Stimulated activated CD4-positive, alpha-beta T cell treated with anti-CD3 and anti-CD28 coated beads, Interleukin-4, amount 100 ng/mL, for 48 hours (primary cell): ENCODE results near the gene MGAT5.

Source experiments
- DNase-seq, 2 donors: peaks; one replicate each; pipeline ENCODE4 v3.0.0-alpha.2; 2020; ENCODE audit warnings: low read depth in 2 of 2

MGAT5 gene

DNA sequence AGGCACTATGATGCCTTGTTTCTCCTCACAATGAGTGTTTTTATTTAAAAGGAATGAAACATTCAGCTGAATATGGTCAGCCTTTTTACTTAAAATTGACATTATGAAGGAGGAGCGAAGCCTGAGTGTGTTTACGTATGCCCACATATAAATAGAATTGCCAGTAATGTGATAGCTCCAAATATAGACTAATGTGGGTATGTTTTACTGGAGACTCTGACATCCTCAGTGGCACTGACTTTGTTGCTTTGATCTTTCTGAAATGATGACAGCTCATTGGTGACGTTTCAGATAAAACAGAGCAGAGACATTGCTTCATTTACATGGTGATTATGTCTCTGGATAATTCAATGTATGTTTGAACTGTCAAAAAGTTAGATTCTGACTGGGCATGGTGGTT lies 167.0 kb downstream of the MGAT5 start:
- no peak for DNase-seq

DNA sequence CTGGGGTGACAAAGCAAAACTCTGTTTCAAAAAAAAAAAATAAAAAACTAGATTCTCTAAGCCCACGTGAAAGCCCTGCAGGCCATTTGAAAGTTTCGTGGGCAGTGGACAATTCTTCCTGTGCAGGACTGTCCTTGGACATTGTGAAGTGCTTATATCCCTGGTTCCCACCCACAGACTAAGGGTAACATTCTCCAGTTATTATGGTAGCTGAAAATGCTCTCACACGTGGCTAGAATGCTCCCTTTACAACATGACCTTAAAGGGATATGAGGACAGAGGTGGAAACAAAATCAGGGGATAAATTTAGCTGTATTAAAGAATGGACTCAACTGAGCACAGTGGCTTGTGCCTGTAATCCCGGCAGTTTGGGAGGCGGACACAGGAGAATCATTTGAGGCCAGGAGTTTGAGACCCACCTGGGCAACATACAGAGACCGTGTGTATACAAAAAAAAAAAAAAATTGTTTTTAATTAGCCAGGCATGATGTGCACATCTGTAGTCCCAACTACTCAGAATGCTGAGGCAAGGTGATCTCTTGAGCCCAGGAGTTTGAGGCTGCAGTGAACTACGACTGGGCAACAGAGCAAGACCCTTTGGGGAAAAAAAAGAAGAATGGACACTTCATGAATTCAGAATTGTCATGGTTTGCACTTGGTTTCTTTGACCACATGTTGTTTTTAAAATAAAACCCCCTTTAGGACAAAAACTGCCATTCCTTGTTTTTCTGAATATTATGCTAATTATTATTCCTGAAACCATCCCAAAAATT lies 167.9 kb downstream of the MGAT5 start:
- DNase-seq: no peak

DNA sequence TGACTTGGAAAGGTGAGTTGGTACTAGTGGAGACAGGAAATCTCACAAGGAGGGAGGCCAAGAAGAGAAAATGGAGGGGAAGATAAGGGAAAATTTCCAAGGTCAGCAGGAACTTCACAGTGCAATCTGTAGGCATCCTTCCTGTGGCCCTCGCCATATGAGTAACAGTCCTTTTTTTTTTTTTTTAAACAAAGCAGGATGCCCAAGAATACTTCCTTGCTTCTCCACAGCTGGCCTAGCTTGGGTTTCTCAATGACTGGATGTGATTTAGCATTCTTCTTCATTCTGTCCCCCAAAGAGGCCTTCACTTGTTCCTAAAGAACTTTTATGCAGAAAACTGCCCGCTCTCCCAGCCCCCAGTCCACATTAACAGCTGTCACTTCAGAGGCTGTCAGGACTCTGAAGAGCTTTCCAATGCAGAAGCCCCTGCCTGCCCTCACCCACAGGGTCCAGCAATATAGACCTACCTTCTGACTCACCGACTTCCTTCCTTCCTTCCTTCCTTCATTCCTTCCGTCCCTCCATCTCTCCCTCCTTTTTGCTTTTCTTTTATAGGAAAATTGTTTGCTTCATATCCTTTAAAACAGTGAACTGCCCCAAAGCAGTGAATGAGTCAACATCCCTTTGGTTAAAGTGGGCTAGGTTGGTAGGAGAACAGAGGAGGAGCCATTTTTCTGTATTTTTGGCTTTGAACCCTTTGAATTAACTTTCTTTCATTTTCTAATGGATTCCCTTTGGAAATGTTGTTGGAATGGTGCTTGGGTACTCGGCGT lies 172.0 kb downstream of the MGAT5 start:
- no peak for DNase-seq

DNA sequence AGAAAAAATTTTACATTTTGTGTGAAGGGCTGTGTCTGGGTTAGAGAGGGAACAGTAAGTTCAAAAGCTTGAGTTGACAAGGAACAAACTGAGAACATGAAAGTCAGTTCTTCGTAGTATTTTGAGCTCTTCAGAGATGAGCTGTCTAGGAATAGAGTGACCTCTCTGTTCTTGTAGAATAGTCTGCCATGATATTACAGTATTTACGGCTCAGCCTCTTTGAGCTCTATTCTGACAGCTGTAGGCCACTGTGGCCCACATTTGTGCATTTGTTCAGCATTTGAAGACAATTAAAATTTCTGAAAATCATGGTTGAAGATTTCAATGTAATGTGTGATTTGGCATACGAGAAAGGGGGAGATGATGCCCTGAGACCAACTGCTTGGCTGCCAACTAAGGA lies 172.8 kb downstream of the MGAT5 start:
- no peak for DNase-seq

DNA sequence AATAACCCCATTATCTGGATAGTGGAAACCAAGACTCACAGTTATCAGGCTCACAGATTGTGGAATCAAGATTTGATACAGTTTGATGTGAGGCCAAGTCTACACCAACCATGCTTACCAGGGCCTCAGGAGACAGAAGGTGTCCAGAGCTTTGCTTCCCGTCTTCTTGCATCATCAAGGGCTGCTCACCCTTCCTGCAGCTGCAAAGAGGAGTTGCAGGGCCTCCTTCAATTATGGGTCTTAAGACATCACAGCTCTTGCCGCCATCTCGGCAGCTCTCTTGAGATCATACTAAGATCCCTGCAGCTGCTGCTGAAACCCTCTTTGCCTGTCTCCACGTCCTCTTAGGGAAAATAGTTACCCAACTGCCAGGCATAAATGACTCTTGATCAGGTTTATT lies 176.0 kb downstream of the MGAT5 start:
- DNase-seq: no peak

DNA sequence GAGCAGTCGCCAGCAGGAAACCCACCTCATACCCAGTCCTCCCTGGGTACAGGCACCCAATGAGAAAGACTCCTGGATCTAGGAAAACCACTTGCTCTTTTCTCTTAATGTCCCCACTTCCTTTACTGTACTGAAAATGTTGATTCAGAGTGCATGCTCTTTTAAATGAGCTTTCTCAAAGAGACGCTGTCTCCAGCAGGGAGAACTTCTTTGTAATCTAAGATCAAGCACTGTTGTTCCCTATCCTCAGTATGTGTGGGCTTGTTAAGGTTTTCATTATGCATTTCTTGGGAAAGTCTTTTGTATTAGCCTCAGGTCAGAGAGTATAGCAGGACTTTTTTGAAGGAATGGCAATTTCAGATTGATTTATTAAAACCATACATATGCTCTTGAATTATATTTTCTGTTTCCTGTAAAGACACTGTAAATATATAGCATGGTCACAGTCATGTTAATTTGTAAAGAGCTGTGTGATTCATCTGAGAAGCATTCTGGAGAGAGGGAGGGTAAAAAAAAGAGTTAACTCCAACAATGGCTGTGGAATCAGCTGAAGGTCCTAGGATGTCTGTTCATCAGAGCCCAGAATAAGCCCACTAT lies 178.1 kb downstream of the MGAT5 start:
- DNase-seq: no peak

DNA sequence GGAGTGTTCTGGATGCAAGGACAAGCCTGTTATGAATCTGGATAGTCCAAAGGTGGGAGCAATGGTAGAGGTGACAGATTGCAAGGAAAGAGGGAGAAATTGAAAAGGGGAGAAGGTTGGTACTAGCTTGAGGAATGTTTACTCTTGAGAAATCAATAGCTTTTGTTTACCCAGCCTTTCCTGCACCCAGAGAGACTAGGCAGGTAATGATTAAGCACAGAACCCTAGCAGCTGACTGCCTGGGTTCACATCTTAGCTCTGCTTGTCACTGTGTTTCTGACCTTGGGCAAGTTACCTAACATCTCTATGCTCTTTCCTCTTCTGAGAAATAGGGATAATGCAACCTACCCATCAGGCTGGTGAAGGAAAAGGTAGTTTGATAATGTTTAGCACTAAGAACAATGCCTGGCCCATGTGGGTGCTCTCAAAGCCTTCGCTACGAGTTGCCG lies 178.6 kb downstream of the MGAT5 start:
- no peak for DNase-seq

DNA sequence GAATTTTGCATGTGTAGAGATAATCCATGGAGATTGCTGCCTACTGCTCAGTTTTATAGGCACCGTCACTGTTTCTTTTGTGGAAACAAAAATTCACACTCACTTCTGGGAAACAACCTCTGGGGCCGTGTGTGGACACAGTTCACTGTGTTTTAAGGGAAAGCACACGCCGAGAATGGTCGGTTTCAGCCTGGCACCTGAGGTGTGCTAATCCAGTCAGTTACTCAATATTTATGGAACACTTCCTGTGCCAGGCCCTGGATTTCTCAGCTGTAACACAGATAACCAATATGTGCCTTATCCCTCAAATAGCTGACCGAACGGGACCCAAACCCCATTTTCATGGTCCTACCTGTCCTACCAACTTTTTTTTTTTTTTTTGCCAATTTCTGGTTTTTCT lies 179.6 kb downstream of the MGAT5 start:
- DNase-seq: no peak

DNA sequence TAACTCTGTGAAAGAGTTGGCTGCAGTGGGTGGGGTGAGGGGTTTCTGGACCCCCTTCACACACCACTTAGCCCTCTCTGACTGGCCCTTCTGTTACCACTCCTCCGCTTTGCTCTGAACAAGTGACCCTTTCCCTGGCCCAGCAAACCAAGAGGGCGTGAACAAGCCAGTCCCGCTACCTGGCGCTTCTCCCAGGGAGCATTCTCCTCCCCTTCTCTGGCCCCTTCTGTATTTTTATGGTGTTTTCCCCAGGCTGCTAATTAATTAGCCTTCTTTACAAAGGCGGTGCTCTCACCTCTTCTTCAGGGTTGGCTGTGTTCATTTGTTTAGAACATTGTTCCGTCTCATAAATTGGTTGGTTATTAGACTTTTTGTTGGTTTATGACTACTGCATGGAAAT lies 180.1 kb downstream of the MGAT5 start:
- no peak for DNase-seq

DNA sequence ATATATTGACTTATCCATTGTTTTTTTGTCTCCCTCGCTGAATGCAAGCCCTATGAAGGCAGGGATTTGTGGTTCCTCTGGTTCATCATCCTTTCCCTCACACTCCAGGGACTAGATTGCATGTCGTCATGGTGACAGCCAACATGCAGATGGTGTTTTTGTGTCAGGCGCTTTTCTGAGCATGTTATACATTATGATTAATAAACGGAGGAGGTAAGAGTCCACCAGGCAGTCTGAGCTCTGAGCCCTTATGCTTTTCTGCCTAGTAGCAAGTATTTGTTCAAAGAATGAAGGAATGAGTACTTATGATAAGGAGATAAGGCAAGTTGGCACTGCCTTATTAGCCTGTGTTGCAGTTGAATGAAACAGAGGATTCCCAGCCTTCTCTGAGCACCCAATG lies 181.6 kb downstream of the MGAT5 start:
- no peak for DNase-seq

DNA sequence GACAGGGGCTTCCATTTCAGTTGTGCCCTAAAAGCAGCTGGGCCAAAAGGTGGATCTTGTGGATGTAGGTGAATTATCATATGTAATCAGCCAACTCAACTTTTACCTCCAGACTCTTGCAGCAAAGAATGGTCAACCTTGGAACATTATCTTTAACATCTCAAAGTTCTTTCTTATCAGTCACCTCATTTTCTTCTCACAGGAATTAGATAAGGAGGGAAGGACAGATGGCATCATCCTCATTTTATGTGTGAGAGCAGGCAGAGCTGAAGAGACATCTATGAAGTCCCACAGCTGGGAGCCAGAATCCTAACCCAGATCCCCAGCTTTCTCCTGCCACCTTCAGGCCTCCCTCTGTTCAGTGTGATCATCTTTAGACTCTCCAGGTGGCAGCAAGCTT lies 182.1 kb downstream of the MGAT5 start:
- no peak for DNase-seq

DNA sequence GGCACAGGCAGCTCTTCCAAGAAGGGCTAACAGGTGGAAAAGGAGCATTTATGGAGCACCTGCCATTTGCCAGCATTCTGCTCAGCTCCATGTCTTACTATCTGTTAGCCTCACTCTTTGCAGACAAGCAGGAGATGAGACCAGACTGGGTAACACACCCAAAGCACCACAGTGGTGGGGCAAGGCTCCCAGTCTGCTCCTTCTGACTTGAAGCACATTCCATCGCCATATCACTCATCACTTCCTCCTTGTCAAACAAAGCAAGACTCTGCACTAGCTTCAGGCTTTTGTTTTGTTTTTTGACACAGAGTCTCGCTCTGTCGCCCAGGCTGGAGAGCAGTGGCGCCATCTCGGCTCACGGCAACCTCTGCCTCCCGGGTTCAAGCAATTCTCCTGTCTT lies 182.8 kb downstream of the MGAT5 start:
- DNase-seq: no peak

DNA sequence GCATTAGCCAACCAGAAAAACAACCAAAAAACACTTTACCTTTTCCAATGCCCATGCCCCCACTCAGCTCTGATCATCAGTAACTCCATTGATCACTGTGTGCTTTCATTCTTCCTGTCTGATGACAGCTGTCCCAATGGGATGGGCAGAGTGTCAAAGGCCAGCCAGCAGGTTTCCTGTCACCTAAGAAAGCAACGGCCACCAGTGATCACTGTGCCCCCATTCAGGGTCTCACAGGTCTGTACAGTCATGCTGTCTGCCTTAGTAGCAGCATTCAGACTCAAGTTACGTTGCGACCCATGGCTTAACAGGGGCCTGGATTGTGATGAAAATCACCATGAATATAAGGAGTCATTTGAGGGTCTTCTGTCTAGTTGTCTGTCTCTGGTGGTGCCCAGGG lies 184.5 kb downstream of the MGAT5 start:
- DNase-seq: no peak

DNA sequence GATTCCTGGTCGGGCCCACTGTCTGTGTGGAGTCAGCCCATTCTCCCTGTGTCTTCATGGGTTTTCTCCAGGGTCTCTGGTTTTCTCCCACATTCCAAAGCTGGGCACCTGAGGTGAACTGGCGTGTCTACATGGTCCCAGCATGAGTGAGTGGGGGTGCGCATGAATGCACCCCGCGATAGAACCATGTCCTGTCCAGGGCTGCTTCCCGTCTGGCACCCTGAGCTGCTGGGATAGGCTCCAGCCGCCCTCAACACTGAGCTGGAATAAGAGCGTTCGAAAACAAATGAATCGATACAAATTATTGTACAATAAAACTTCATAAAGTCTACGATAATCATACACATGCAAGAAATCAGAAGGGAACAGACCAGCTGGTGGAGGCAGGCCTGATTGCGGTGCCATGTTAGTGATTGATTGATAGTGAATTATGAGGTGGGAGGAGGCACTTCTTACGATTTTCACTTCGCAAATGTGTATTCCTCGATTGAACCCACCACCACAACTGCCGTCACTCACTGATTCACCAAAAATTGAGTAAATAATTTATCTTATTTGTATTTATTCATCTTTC lies 186.6 kb downstream of the MGAT5 start:
- no peak for DNase-seq

DNA sequence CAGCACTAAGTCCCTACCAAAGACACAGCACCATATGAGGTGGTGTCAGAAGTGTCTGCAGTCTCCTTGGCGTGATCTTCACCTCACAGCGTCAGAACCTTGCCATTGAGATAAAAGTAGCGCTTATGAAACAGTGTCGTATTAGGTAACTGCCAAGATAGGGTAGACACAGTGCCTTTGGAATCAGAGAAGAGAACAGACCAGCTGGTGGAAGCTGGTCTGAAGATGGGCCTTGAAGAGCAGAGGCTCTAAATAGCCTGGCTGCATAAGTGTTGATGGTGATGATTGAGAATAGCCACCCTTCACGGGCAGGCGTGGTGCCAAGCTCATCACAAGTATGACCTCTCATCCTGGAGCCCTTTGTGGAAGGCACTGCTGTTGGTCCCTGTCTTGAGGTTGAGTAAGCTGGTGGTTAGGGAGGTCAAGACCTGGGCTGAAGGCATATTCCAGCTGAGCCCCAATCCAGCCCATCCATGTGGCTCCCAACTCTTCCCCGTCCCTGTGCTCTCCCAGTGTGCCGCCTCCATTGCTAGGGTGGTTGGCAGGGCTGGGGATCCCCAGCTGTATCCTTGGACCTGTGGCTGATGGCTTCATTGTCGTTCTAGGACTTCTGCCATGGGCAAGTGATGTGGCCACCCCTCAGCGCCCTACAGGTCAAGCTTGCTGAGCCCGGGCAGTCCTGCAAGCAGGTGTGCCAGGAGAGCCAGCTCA lies 187.4 kb downstream of the MGAT5 start:
- no peak for DNase-seq

DNA sequence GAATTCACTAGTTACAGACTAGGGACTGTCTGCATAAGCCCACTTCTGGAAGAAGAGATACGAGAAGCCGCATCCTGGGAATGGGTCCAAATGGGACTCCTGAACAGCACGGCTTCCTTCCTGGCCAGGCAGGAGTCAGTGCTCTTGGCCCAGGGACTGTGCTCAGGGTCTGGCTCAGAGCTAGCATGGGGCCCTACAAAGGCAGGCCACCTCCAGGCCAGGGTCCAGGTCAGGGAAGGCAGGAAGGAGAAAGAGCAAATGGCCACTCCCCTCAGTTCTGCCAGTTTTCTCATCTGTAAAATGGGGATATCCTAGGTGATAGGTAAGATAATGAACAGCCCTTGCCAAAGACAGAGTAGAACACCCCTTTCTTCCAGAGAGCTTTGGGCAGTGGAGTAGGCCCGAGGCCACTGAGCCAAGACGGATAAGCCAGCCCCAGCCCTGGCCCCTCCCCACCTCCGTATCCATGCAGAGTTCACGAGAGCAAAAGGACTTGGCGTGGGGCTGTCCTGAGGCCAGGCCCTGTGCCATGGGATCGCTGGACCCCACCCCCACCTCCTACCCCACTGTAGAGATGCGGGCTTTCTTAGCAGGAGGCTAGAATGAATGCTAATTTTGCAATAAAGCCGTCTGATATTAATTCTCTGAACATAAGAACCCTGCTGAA lies 190.1 kb downstream of the MGAT5 start:
- DNase-seq: no peak

DNA sequence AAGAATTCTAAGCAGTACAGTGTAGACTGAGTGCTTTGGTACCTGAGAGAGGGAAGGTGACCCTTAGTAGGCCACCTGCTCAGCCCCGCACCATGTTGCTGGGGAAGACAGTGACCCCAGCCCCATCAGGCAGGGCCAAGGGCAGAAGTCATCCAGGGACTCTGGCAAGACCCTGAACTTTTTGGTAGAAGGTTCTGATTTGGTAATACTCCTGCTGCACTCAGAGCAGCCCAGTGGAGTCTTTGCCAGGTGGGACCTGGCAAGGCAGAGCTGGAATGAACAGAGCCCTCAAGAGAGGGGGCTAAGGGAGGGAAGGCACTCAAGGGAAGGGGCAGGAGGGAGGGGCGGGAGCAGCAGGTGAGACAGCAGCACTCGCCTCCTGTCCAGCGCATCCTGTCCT lies 191.2 kb downstream of the MGAT5 start:
- no peak for DNase-seq

DNA sequence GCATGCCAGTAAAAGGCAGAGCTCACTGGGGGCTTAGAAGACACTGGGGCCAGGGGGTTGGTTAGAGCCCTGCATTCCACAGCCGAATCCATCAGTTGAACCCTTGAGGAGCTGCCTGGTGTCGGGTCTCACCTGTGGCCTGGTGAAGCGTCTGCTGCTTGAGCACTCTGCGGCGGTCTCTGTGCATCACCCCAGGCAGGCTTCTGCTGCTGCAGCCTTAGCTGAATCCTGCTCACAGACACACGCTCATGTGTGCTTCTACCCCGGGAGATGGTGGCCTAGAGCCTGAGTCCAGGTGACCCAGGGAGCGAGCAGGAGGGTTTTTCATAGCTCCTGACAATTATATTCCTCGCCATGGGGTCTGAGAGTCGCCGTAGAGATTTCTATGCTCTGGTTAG lies 192.1 kb downstream of the MGAT5 start:
- DNase-seq: no peak

DNA sequence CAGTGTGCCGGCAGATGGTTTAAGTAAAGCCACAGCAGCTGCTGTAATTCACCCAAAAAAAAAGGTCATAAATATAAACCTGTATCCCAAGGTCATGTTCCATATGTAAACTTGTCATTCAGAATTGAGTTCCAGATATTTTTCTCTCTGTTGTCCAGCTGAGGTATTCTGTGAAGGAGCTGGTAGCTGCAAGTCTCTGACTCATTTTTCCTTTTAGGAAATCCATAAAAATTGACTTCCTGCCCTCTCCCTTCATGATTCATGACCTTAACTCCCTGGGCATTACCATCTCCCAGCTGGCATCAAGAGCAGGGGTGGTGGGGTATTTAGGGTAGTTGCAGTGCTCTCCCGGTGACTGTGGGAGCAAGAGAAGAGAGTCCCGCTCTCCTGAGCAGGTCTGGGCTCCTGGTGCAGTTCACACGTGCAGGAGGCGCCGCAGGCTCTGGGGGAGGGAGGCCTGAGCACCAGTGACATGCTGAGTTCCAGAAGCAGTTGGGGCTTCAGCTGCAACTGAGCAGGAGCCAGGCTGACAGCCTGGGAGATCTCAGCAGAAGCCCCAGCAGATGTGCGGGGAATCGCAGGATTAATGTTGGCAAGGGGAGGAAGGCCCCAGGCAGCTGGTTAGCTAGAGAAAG lies 192.6 kb downstream of the MGAT5 start:
- no peak for DNase-seq

DNA sequence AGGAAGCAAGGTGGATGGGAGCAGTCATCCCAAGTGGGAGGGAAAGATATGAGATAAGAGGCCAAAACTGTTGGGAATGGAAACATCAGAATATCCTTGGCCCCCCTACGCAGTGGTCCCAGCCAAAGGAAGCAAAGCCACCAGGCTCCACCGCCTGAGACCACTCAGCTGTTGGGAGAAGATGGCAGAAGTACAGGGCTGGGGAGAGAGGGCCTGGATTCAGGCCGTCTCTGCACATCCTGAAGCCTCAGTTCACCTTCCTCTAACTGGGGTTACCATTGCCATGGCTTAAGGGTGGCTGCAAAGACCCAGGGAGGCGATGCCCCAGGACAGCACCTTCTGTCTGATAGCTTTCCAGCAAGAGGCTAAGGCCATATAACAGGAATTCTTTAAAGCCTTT lies 193.8 kb downstream of the MGAT5 start:
- DNase-seq: no peak

DNA sequence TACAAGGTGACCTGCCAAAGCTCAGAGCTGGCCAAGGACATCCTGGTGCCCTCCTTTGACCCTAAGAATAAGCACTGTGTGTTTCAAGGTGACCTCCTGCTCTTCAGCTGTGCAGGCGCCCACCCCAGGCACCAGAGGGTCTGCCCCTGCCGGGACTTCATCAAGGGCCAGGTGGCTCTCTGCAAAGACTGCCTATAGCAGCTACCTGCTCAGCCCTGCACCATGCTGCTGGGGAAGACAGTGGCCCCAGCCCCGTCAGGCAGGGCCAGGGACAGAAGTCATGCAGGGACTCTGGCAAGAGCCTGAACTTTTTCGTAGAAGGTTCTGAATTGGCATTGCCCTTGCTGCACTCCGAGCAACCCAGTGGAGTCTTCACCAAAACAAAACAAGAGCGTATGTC lies 194.8 kb downstream of the MGAT5 start:
- no peak for DNase-seq
